HT-29 (cell line): ENCODE data around the gene SLC25A30. TPM values are rescaled to one million over a fixed set of nuclear protein-coding genes. Genes with fewer than 3 reads are reported as not detected.
A peak's percentile ranks its signal among the peaks of the same experiment; 100 is the strongest.
"Not testable (repeated sequence)": the region's sequence is repeated elsewhere in the genome, so short reads cannot be mapped to it uniquely, and the experiment has no call there.

Experiments
- DNase-seq: peaks from one replicate; pipeline ENCODE4 v3.0.0-alpha.2; 2015; ENCODE audit warnings: low spot score
- total RNA-seq: library from RNA; depleted of rRNA; stranded (reverse); fragments of >200 nt; shearing (Covaris generic); gene quantifications from 2 replicates; pipeline ENCODE4 v1.2.3, GENCODE V29; 2014; rRNA removed

The SLC25A30 gene
- total RNA-seq, 1 experiment from 2014 or later: 4.1 TPM

DNA sequence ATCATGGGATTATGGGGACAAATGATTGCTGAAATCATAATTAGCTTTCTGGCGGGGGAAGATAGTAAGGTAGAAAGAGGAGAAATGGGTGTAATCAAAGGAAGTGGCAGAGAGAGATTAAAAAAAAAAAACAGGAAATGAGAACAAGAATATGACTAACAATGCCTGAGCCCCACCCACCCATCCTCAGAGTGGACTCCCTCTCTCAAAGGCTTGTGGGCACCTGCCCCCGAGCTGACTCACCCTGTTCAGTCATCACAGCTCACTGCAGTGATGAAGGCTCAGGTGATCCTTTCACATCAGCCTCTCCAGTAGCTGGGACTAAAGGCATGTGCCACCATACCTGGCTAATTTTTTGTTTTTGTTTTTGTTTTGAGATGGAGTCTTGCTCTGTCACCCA, 50.8 kb downstream of the SLC25A30 start:
- DNase-seq: peak; percentile 95

DNA sequence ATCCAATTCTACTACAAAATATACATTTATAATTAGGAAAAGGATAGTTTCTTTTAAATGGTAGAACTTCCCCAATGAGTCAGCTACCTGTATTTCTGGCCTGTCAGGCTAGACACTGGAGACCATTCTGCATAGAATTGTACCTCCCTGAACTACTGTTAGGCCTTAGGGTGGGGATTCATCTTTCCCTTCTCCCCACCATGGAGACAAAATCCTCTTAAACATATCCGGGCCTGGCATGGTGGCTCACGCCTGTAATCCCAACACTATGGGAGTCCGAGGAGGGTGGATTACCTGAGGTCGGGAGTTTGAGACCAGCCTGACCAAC, 52.7 kb downstream of the SLC25A30 start:
- no peak for DNase-seq

DNA sequence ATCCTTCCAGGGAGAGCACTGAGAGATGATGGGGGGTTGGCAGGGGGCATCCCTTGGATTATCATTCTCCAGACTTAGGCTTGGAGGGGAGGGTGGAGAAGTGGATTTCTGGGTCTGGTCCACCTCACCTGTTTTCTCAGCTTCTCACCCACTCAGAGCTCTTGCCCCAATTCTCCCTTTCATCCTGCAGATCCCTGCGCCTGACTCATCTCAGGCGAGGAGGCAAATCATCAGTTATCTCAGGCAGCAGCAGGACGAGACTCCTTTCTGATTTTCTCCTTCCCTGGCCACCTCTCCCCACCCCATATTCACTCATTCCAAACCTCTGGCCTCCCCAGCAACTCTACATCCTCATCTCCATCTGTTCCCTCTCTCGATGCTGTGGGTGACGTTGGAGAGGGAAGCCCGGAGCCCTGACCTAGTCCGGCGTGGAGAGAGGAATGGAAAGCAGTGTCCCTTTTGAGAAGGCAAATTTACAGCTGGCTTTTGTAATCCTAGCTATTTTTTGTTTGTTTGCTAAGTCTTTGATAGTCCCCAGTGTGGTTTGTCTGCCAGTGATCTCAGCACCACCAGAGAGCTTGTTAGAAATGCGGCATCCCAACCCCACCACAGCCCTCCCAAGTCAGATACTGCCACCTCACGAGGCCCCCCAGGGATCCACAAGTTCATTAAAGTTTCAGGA, 53.2 kb downstream of the SLC25A30 start:
- no peak for DNase-seq

DNA sequence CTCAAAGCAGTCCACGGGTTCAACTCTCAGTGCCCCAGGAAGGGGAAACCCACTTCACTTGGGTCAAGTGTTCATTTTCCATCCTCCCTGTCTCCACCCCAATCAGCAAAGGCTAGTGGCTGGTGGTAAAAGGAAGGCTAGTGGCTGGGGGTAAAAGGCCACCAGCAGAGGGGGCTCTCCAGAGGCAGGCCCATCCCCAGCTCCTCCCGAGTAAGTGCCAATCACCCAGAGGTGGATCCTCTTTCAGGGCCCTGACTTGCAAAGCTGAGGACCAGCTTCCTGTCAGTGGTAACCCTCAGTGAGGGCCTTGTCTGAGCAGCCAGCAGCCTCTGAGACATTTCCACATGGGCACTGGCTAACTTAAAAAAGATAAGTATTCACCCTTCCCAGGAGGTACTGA, 55.2 kb downstream of the SLC25A30 start:
- no peak for DNase-seq

DNA sequence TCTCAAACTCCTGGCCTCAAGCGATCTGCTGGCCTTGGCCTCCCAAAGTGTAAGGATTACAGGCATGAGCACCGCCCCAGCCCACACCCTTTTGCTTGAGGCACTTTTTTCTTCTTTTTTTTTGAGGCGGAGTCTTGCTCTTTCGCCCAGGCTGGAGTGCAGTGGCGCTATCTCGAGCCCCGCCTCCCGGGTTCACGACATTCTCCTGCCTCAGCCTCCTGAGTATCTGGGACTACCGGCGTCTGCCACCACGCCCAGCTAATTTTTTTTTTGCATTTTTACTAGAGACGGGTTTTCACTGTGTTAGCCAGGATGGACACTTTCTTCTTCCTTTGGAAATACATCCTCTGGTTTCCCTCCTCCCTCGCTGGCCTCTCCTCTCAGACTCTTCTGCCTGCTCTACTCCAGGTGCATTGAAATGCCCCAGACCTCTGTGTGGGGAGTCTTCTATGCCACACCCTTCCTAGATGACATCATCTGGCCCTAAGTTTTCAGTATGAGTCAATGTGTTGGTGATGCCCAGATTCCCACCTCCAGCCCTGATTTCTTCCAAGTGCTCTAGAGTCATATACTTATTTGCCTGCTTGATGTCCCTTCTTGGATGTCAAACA, 56.5 kb downstream of the SLC25A30 start:
- no peak for DNase-seq

DNA sequence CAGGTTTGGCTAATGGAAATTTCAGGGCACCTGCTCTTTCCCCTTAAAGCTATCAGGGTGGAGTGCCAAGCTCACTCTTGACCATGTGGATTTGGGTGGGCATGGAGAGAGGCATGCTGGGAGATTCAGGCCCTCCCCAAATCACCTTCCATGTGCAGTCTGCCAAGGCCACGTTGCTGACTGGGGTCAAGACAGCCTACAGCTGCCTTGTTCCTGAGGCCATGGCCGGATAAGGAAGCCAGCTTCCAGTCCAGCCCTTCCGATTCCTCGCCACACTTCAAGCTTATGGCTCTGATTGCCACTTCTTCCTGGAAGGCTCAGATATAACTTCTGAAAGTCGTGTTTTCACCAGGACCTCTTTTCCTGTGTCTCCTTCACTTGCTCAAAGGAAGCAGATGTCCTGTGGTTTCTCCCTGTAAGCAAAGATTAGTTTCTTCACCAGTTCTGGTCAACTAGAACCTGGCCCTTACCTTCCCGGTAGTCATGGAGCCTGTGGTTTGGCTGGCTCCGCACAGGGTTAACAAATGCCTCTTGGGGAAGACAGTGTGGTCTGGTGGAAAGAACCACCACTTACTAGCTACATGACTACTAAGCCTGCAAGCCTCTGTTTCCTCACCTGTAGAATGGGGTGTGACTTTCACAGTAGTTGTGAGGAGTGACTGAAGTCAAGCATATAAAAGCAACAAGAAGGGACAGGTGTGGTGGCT, 61.1 kb downstream of the SLC25A30 start:
- no peak for DNase-seq

DNA sequence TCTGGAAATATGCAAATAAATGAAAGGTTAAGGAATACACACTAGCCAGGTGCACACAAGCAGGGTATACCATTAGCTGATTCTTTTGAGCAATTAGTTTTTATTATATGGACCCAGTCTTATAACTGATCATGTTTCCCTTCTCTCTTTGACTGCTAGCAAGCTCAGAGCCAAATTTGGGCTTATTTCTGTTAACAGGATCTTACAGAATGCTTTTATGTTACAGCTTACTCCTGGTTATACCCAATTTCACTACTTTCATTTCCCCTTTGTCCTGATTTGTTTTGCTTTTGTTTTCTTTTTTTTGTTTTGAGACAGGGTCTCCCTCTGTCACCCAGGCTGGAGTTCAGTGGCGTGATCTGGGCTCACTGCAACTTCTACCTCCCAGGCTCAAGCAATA, 64.3 kb downstream of the SLC25A30 start:
- no peak for DNase-seq

DNA sequence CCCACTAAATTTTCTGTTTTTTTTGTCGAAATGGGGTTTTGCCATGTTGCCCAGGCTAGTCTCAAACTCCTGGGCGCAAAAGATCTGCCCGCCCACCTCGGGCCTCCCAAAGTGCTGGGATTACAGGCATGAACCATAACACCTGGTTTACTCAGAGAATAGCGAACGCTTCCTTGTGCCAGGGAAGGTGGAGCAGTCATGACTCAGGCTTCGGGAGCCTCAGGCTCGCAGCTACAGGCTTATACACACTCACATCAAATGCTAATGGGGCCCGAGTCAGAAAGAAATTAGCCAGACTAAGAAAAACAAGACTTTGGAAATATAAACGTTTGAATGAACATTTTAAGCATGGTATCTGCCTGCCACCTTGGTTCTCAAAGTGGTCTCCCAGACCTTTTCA, 66.1 kb downstream of the SLC25A30 start:
- peak; percentile 63 for DNase-seq

DNA sequence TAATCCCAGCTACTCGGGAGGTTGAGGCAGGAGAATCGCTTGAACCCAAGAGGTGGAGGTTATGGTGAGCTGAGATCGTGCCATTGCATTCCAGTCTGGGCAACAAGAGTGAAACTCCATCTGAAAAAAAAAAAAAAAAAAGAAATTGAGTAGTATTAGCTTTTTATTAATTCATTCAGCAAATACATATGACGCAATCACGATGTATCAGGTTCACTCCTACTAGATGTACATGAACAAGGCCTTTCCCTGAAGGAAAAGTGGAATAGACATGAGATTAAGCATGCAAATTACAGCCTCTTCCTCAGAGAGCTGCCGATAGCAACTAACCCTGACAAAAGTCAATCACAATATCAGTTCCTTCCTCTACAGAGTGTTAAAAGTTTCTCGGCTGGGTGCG, 68.0 kb downstream of the SLC25A30 start:
- DNase-seq: no peak

DNA sequence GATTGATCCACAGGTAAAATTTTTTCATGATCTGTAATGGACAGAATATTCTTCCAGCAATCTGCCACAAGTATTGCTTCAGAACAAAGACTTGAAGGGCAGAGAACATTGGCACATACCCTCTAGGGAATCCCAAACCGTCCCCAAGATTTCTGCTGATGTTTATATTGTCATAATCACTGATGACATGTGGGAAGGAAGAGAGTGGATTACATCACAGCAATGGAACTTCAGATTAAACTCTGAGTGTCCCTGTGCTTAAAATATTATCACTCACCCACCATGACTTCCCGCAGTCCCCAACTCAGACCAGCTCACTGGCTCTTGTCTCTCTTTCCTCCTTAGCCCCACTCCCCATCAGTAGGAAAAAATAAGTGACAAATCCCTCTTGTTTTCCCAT, 68.7 kb downstream of the SLC25A30 start:
- DNase-seq: no peak

DNA sequence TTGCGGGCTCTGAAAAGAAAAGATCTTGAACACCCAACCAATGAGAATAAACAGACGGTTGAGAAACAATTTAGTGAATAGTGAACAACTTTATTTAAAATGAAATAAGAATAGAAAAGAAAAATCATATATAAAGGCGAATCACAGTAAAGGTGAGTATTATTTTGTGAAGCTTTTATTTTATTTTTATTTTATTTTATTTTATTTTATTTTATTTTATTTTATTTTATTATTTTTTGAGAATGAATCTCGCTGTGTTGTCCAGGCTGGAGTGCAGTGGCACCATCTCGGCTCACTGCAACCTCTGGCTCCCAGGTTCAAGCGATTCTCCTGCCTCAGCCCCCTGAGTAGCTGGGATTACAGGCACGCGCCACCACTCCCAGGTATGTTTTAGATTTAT, 74.1 kb downstream of the SLC25A30 start:
- not testable (repeated sequence) for DNase-seq

Other genes with a start within 250 kb of the SLC25A30 start
- not detected in 2 replicates for gene KCTD4, start 217.3 kb downstream of the SLC25A30 start, total RNA-seq
- gene TPT1, start 77.2 kb downstream of the SLC25A30 start, total RNA-seq: 1,597 and 1,598 TPM in 2 replicates
- gene COG3, start 46.6 kb upstream of the SLC25A30 start, total RNA-seq: 60.5 and 63.1 TPM in 2 replicates
- gene ERICH6B, start 197.4 kb upstream of the SLC25A30 start, total RNA-seq: not detected in 2 replicates